ENCODE measurements around the gene PGGHG. TPM values are rescaled to one million over a fixed set of nuclear protein-coding genes. Genes with fewer than 3 reads are reported as not detected.

The PGGHG gene
- polyA plus RNA-seq, 3 donors, result 1.6 to 82.9 (median 2.1) TPM

- Histone ChIP-seq H3K4me2 (replicated peaks; ENCODE audit: extremely low read depth, low read length, poor library complexity, severe bottlenecking) (peak overlapping the region; percentile 92), H3K4me1 (ENCODE audit: control insufficient read depth in 1 of 2, insufficient read depth in 2 of 2, low read length in 2 of 2) (peaks cover 14 to 20% of the 10 kb centered on the region in 2 donors), H3K79me2 (ENCODE audit: insufficient read depth, low read length) (no peaks in the 10 kb centered on the region), H4K20me1 (ENCODE audit: insufficient read depth, low read length) (no peaks in the 10 kb centered on the region), H3K9me3 (replicated peaks in 1 of 2; ENCODE audit: control insufficient read depth in 1 of 2, insufficient read depth in 1 of 2, low read length in 2 of 2) (no peaks in the 10 kb centered on the region), H2AFZ (ENCODE audit: insufficient read depth, low read depth, low read length, poor library complexity, severe bottlenecking) (peak overlapping the region; percentile 86), H3K4me3 (replicated peaks in 1 of 3; ENCODE audit: low read depth in 2 of 3, low read length in 3 of 3) (peak overlapping the region; percentile 48 to 70 (median 55)), H3K36me3 (replicated peaks in 1 of 2; ENCODE audit: control insufficient read depth in 1 of 2, insufficient read depth in 2 of 2, low read length in 2 of 2) (no peaks in the 10 kb centered on the region), H3K27me3 (ENCODE audit: control insufficient read depth in 2 of 2, insufficient read depth in 2 of 2, low read length in 2 of 2) (peaks cover 0 to 27% of the 10 kb centered on the region in 2 donors), H3K9ac (ENCODE audit: insufficient read depth, low read length, poor library complexity, severe bottlenecking) (peak overlapping the region; percentile 71), H3K27ac (ENCODE audit: low read depth in 1 of 2, low read length in 2 of 2) (no peak overlapping the region)
- no peak for TF ChIP-seq CTCF (IDR thresholded peaks at IDR 0.05)
- intact Hi-C loops (cut with micrococcal nuclease), result loop anchor here in 1 of 2 donors (5.0 kb wide), 1 partner anchor 36 kb away; no protein-coding TSS in a partner anchor
- DNase-seq, result no peak
- 19% methylated on average over 38 of the region's 41 CpGs for WGBS (ENCODE audit: insufficient coverage)
- Mint-ChIP-seq H3K4me1 (peaks cover 19% of the 10 kb centered on the region), H3K9me3 (peaks cover 0 to 9% (median 5%) of the 10 kb centered on the region in 7 donors), H3K36me3 (peaks cover 4 to 11% of the 10 kb centered on the region in 2 donors), H3K27me3 (ENCODE audit: low read depth in 3 of 3) (peaks cover 34 to 61% (median 40%) of the 10 kb centered on the region in 3 donors), H3K4me3 (peak overlapping the region; percentile 82 to 95), H3K27ac (peak overlapping the region in 2 of 7 donors; percentile 32 to 54)
Observed at GRCh38 chr11:287821-288477, 977 bp upstream of the PGGHG start.

- no peak overlapping the region for H3K27ac ChIP-seq (ENCODE audit: low read depth in 1 of 2, low read length in 2 of 2)
- no peaks in the 10 kb centered on the region for H3K79me2 ChIP-seq (ENCODE audit: insufficient read depth, low read length)
- H3K27me3 ChIP-seq (ENCODE audit: control insufficient read depth in 2 of 2, insufficient read depth in 2 of 2, low read length in 2 of 2), result peaks cover 0 to 25% of the 10 kb centered on the region in 2 donors
- peaks cover 14 to 20% of the 10 kb centered on the region in 2 donors for H3K4me1 ChIP-seq (ENCODE audit: control insufficient read depth in 1 of 2, insufficient read depth in 2 of 2, low read length in 2 of 2)
- H3K9me3 Mint-ChIP-seq, result peaks cover 0 to 9% (median 5%) of the 10 kb centered on the region in 7 donors
- H3K27ac Mint-ChIP-seq, result peak overlapping the region in 2 of 7 donors; percentile 26 to 84
- H3K9ac ChIP-seq (ENCODE audit: insufficient read depth, low read length, poor library complexity, severe bottlenecking), result peak overlapping the region; percentile 9
- intact Hi-C loops (cut with micrococcal nuclease), result loop anchor here in 1 of 2 donors (5.0 kb wide), 1 partner anchor 37 kb away; no protein-coding TSS in a partner anchor
- H4K20me1 ChIP-seq (ENCODE audit: insufficient read depth, low read length), result no peaks in the 10 kb centered on the region
- H3K9me3 ChIP-seq (replicated peaks in 1 of 2; ENCODE audit: control insufficient read depth in 1 of 2, insufficient read depth in 1 of 2, low read length in 2 of 2), result no peaks in the 10 kb centered on the region
- H3K36me3 Mint-ChIP-seq, result peaks cover 8 to 11% of the 10 kb centered on the region in 2 donors
- peak overlapping the region; percentile 57 for H2AFZ ChIP-seq (ENCODE audit: insufficient read depth, low read depth, low read length, poor library complexity, severe bottlenecking)
- WGBS (ENCODE audit: insufficient coverage), result 39% methylated on average over 7 of the region's 14 CpGs
- no peak for DNase-seq
- peak overlapping the region; percentile 73 to 84 for H3K4me3 Mint-ChIP-seq
- no peaks in the 10 kb centered on the region for H3K36me3 ChIP-seq (replicated peaks in 1 of 2; ENCODE audit: control insufficient read depth in 1 of 2, insufficient read depth in 2 of 2, low read length in 2 of 2)
- H3K4me3 ChIP-seq (replicated peaks in 1 of 3; ENCODE audit: low read depth in 2 of 3, low read length in 3 of 3), result peak overlapping the region; percentile 21 to 67 (median 21)
- TF ChIP-seq CTCF (IDR thresholded peaks at IDR 0.05), result no peak
- H3K4me1 Mint-ChIP-seq, result peaks cover 17% of the 10 kb centered on the region
- peak overlapping the region; percentile 92 for H3K4me2 ChIP-seq (replicated peaks; ENCODE audit: extremely low read depth, low read length, poor library complexity, severe bottlenecking)
- H3K27me3 Mint-ChIP-seq (ENCODE audit: low read depth in 3 of 3), result peaks cover 27 to 52% (median 33%) of the 10 kb centered on the region in 3 donors
Observed at GRCh38 chr11:289398-289711, 429 bp downstream of the PGGHG start.

Data from CD14-positive monocyte (primary cell).